Stimulated activated CD8-positive, alpha-beta memory T cell treated with anti-CD3 and anti-CD28 coated beads, Interleukin-15, amount 100 ng/mL, for 48 hours (primary cell): Measurements from ENCODE around the gene ZNF783.

Experiments
- DNase-seq, 2 donors: peaks; one replicate each; pipeline ENCODE4 v3.0.0-alpha.2; 2020; ENCODE audit warnings: low read depth in 2 of 2

The ZNF783 gene

GRCh38 chr7:149281508-149282330 lies 19.7 kb downstream of the ZNF783 start:
- DNase-seq = no peak

GRCh38 chr7:149282331-149282655 lies 20.3 kb downstream of the ZNF783 start:
- no peak for DNase-seq

GRCh38 chr7:149283321-149283720 lies 21.3 kb downstream of the ZNF783 start:
- no peak for DNase-seq

GRCh38 chr7:149284343-149284742 lies 22.3 kb downstream of the ZNF783 start:
- DNase-seq = no peak

GRCh38 chr7:149284850-149285585 lies 23.0 kb downstream of the ZNF783 start:
- peak; percentile 95 to 96 for DNase-seq

- no peak for DNase-seq
Measured at GRCh38 chr7:149285603-149286002, 23.6 kb downstream of the ZNF783 start.

GRCh38 chr7:149286811-149287400 lies 24.9 kb downstream of the ZNF783 start:
- DNase-seq = no peak

GRCh38 chr7:149287622-149288021 lies 25.6 kb downstream of the ZNF783 start:
- DNase-seq = no peak

GRCh38 chr7:149289262-149289661 lies 27.3 kb downstream of the ZNF783 start:
- no peak for DNase-seq

- no peak for DNase-seq
Measured at GRCh38 chr7:149289856-149290255, 27.9 kb downstream of the ZNF783 start.

- no peak for DNase-seq
Measured at GRCh38 chr7:149291036-149291780, 29.2 kb downstream of the ZNF783 start.

GRCh38 chr7:149291781-149292461 lies 29.9 kb downstream of the ZNF783 start:
- DNase-seq = no peak

- DNase-seq = no peak
Measured at GRCh38 chr7:149292462-149292823, 30.4 kb downstream of the ZNF783 start.

GRCh38 chr7:149293338-149293737 lies 31.3 kb downstream of the ZNF783 start:
- no peak for DNase-seq

- DNase-seq = no peak
Measured at GRCh38 chr7:149293946-149294633, 32.1 kb downstream of the ZNF783 start.

- DNase-seq = no peak
Measured at GRCh38 chr7:149294634-149295480, 32.9 kb downstream of the ZNF783 start.

- DNase-seq = no peak
Measured at GRCh38 chr7:149295481-149295850, 33.5 kb downstream of the ZNF783 start.

GRCh38 chr7:149296368-149296767 lies 34.4 kb downstream of the ZNF783 start:
- DNase-seq = no peak

GRCh38 chr7:149297034-149297755 lies 35.2 kb downstream of the ZNF783 start:
- DNase-seq = no peak
